Astrocyte (in vitro differentiated cells and primary cell): Measurements from ENCODE around the gene CHST11. TPM values are rescaled to one million over a fixed set of nuclear protein-coding genes. Genes with fewer than 3 reads are reported as not detected.

Source experiments
- DNase-seq: peaks from one replicate; pipeline ENCODE4 v3.0.0-alpha.2; 2010; ENCODE audit warnings: low read depth
- FAIRE-seq: peaks from 2 replicates; lab custom pipeline; 2011; peaks lifted over from hg19 to GRCh38; lab: Jason Lieb, UNC
- H2AFZ ChIP-seq: 2 replicates; pipeline ENCODE4 v1.6.0; 2012; ENCODE audit warnings: low read depth, low read length, inconsistent platforms
- H3K27ac ChIP-seq: 2 replicates; pipeline ENCODE4 v1.5.1; 2011; ENCODE audit warnings: low read depth, low read length, inconsistent platforms
- H3K27me3 ChIP-seq: 2 replicates; pipeline ENCODE4 v1.6.0; 2011; ENCODE audit warnings: low read length, inconsistent platforms; ENCODE audit not compliant: insufficient read depth
- H3K36me3 ChIP-seq: 2 replicates; pipeline ENCODE4 v1.5.1; 2011; ENCODE audit warnings: low read length, inconsistent platforms; ENCODE audit not compliant: insufficient read depth
- H3K4me1 ChIP-seq: 2 replicates; pipeline ENCODE4 v1.5.1; 2011; ENCODE audit warnings: low read length, inconsistent platforms; ENCODE audit not compliant: insufficient read depth
- H3K4me2 ChIP-seq: 2 replicates; pipeline ENCODE4 v1.6.0; 2012; ENCODE audit warnings: low read length, inconsistent platforms
- H3K4me3 ChIP-seq: 2 replicates; pipeline ENCODE4 v1.5.1; 2011; ENCODE audit warnings: low read depth, mild to moderate bottlenecking, low read length, inconsistent platforms; ENCODE audit not compliant: insufficient read depth
- H3K79me2 ChIP-seq: 2 replicates; pipeline ENCODE4 v1.6.0; 2012; ENCODE audit warnings: mild to moderate bottlenecking, low read length, inconsistent platforms; ENCODE audit not compliant: insufficient read depth
- H3K9ac ChIP-seq: 2 replicates; pipeline ENCODE4 v1.6.0; 2012; ENCODE audit warnings: mild to moderate bottlenecking, low read length, inconsistent platforms
- H3K9me3 ChIP-seq: 2 replicates; pipeline ENCODE4 v1.5.1; 2012; ENCODE audit warnings: low read depth, mild to moderate bottlenecking, low read length, inconsistent platforms; ENCODE audit not compliant: insufficient read depth
- H4K20me1 ChIP-seq: 2 replicates; pipeline ENCODE4 v1.6.0; 2012; ENCODE audit warnings: low read length, inconsistent platforms; ENCODE audit not compliant: insufficient read depth
- H3K27ac Mint-ChIP-seq: one replicate; pipeline ENCODE4 v1.8.0; 2021; ENCODE audit warnings: mild to moderate bottlenecking, mixed read lengths; ENCODE audit not compliant: unreplicated experiment
- H3K27me3 Mint-ChIP-seq: one replicate; pipeline ENCODE4 v1.8.0; 2021; ENCODE audit warnings: low read depth, mixed read lengths; ENCODE audit not compliant: unreplicated experiment
- H3K36me3 Mint-ChIP-seq: one replicate; pipeline ENCODE4 v1.8.0; 2021; ENCODE audit warnings: low read depth, mixed read lengths; ENCODE audit not compliant: unreplicated experiment
- H3K4me1 Mint-ChIP-seq: one replicate; pipeline ENCODE4 v1.8.0; 2021; ENCODE audit warnings: low read depth, mixed read lengths; ENCODE audit not compliant: unreplicated experiment
- H3K4me3 Mint-ChIP-seq: one replicate; pipeline ENCODE4 v1.8.0; 2021; ENCODE audit warnings: mild to moderate bottlenecking, moderate library complexity, mixed read lengths; ENCODE audit not compliant: unreplicated experiment
- H3K9me3 Mint-ChIP-seq: one replicate; pipeline ENCODE4 v1.8.0; 2021; ENCODE audit warnings: mild to moderate bottlenecking, mixed read lengths; ENCODE audit not compliant: unreplicated experiment
- CTCF ChIP-seq: IDR thresholded peaks from 2 replicates; pipeline ENCODE4 v1.5.1; 2011; ENCODE audit warnings: low read depth, mild to moderate bottlenecking, inconsistent platforms, low read length, moderate library complexity; ENCODE audit not compliant: insufficient read depth
- EZH2 ChIP-seq: IDR thresholded peaks from 2 replicates; pipeline ENCODE4 v1.6.1; 2012; ENCODE audit warnings: mild to moderate bottlenecking, low read length, inconsistent platforms; ENCODE audit not compliant: insufficient read depth
- total RNA-seq: library from RNA; stranded (reverse); gene quantifications from 2 replicates; pipeline ENCODE4 v1.2.1, GENCODE V29; 2021

The CHST11 gene
- total RNA-seq, 1 donor from 2014 or later: 30.2 TPM

- no peak overlapping the region for H3K27ac ChIP-seq
- no peaks in the 10 kb centered on the region for H3K36me3 ChIP-seq
- H3K4me3 Mint-ChIP-seq: no peak overlapping the region
- no peak overlapping the region for H3K9ac ChIP-seq
- peaks cover 44% of the 10 kb centered on the region for H4K20me1 ChIP-seq
- no peaks in the 10 kb centered on the region for H3K27me3 Mint-ChIP-seq
- peaks cover 7% of the 10 kb centered on the region for H3K36me3 Mint-ChIP-seq
- H3K79me2 ChIP-seq: peaks cover 15% of the 10 kb centered on the region
- DNase-seq (no peak), FAIRE-seq (no peak)
- H3K27me3 ChIP-seq: no peaks in the 10 kb centered on the region
- peaks cover 2% of the 10 kb centered on the region for H3K9me3 Mint-ChIP-seq
- no peak overlapping the region for H3K27ac Mint-ChIP-seq
- no peak overlapping the region for H3K4me3 ChIP-seq
- TF ChIP-seq CTCF (no peak), EZH2 (no peak)
- no peak overlapping the region for H3K4me2 ChIP-seq
- no peaks in the 10 kb centered on the region for H3K9me3 ChIP-seq
- no peak overlapping the region for H2AFZ ChIP-seq
- H3K4me1 ChIP-seq: peaks cover 9% of the 10 kb centered on the region
- peaks cover 14% of the 10 kb centered on the region for H3K4me1 Mint-ChIP-seq
These were observed 243.6 kb downstream of the CHST11 start for GRCh38 chr12:104700324-104700723.

- H3K27ac ChIP-seq: no peak overlapping the region
- H4K20me1 ChIP-seq: peaks cover 45% of the 10 kb centered on the region
- H3K4me1 ChIP-seq: peaks cover 3% of the 10 kb centered on the region
- H2AFZ ChIP-seq: no peak overlapping the region
- DNase-seq: no peak
- no peaks in the 10 kb centered on the region for H3K9me3 ChIP-seq
- H3K27me3 ChIP-seq: no peaks in the 10 kb centered on the region
- peaks cover 7% of the 10 kb centered on the region for H3K36me3 Mint-ChIP-seq
- H3K79me2 ChIP-seq: peaks cover 15% of the 10 kb centered on the region
- no peaks in the 10 kb centered on the region for H3K27me3 Mint-ChIP-seq
- H3K4me3 ChIP-seq: no peak overlapping the region
- FAIRE-seq: no peak
- TF ChIP-seq CTCF (no peak), EZH2 (no peak)
- H3K4me2 ChIP-seq: no peak overlapping the region
- no peak overlapping the region for H3K4me3 Mint-ChIP-seq
- H3K36me3 ChIP-seq: no peaks in the 10 kb centered on the region
- H3K9me3 Mint-ChIP-seq: peaks cover 2% of the 10 kb centered on the region
- H3K27ac Mint-ChIP-seq: no peak overlapping the region
- no peak overlapping the region for H3K9ac ChIP-seq
- H3K4me1 Mint-ChIP-seq: peaks cover 9% of the 10 kb centered on the region
These were observed 244.6 kb downstream of the CHST11 start for GRCh38 chr12:104701301-104701700.

GRCh38 chr12:104701756-104702155, 245.0 kb downstream of the CHST11 start:
- Histone ChIP-seq H3K36me3 (no peaks in the 10 kb centered on the region), H3K27me3 (no peaks in the 10 kb centered on the region), H3K9ac (no peak overlapping the region), H3K4me1 (peaks cover 5% of the 10 kb centered on the region), H2AFZ (no peak overlapping the region), H3K4me2 (no peak overlapping the region), H3K79me2 (peaks cover 15% of the 10 kb centered on the region), H3K27ac (no peak overlapping the region), H3K4me3 (no peak overlapping the region), H4K20me1 (peaks cover 48% of the 10 kb centered on the region), H3K9me3 (no peaks in the 10 kb centered on the region)
- FAIRE-seq (no peak), DNase-seq (no peak)
- peaks cover 2% of the 10 kb centered on the region for H3K9me3 Mint-ChIP-seq
- H3K36me3 Mint-ChIP-seq: peaks cover 7% of the 10 kb centered on the region
- H3K27me3 Mint-ChIP-seq: no peaks in the 10 kb centered on the region
- TF ChIP-seq CTCF (no peak), EZH2 (no peak)
- peaks cover 9% of the 10 kb centered on the region for H3K4me1 Mint-ChIP-seq
- no peak overlapping the region for H3K27ac Mint-ChIP-seq
- H3K4me3 Mint-ChIP-seq: no peak overlapping the region
